Measurements from ENCODE around the gene ELAC2.

Gene ELAC2

GRCh38 chr17:13016881-13017654 lies 759 bp downstream of the ELAC2 start:
- DNase-seq (ENCODE audit: low read depth): peak; percentile 20

- no peak for DNase-seq (ENCODE audit: low read depth)
These were observed 3.0 kb downstream of the ELAC2 start for GRCh38 chr17:13014801-13015200.

- DNase-seq (ENCODE audit: low read depth): no peak
These were observed 6.9 kb downstream of the ELAC2 start for GRCh38 chr17:13010959-13011358.

- no peak for DNase-seq (ENCODE audit: low read depth)
These were observed 9.4 kb downstream of the ELAC2 start for GRCh38 chr17:13008461-13008860.

GRCh38 chr17:13005530-13005929 lies 12.3 kb downstream of the ELAC2 start:
- no peak for DNase-seq (ENCODE audit: low read depth)

- DNase-seq (ENCODE audit: low read depth): no peak
These were observed 13.5 kb downstream of the ELAC2 start for GRCh38 chr17:13004336-13004735.

- DNase-seq (ENCODE audit: low read depth): no peak
These were observed 13.9 kb downstream of the ELAC2 start for GRCh38 chr17:13003927-13004326.

GRCh38 chr17:13003454-13003851 lies 14.4 kb downstream of the ELAC2 start:
- no peak for DNase-seq (ENCODE audit: low read depth)

- peak; percentile 68 for DNase-seq (ENCODE audit: low read depth)
These were observed 14.9 kb downstream of the ELAC2 start for GRCh38 chr17:13002761-13003453.

- peak; percentile 77 for DNase-seq (ENCODE audit: low read depth)
These were observed 15.7 kb downstream of the ELAC2 start for GRCh38 chr17:13001991-13002615.

GRCh38 chr17:13000561-13000960 lies 17.3 kb downstream of the ELAC2 start:
- DNase-seq (ENCODE audit: low read depth): no peak

- no peak for DNase-seq (ENCODE audit: low read depth)
These were observed 19.0 kb downstream of the ELAC2 start for GRCh38 chr17:12998874-12999273.

GRCh38 chr17:12998461-12998860 lies 19.4 kb downstream of the ELAC2 start:
- DNase-seq (ENCODE audit: low read depth): no peak

- DNase-seq (ENCODE audit: low read depth): no peak
These were observed 20.9 kb downstream of the ELAC2 start for GRCh38 chr17:12996941-12997340.

GRCh38 chr17:12996357-12996756 lies 21.5 kb downstream of the ELAC2 start:
- no peak for DNase-seq (ENCODE audit: low read depth)

GRCh38 chr17:12995896-12996295 lies 21.9 kb downstream of the ELAC2 start:
- DNase-seq (ENCODE audit: low read depth): no peak

- no peak for DNase-seq (ENCODE audit: low read depth)
These were observed 22.5 kb downstream of the ELAC2 start for GRCh38 chr17:12995106-12995895.

GRCh38 chr17:12994341-12995074 lies 23.3 kb downstream of the ELAC2 start:
- no peak for DNase-seq (ENCODE audit: low read depth)

- DNase-seq (ENCODE audit: low read depth): no peak
These were observed 24.2 kb downstream of the ELAC2 start for GRCh38 chr17:12993631-12994030.

GRCh38 chr17:12992676-12993075 lies 25.2 kb downstream of the ELAC2 start:
- DNase-seq (ENCODE audit: low read depth): no peak

- no peak for DNase-seq (ENCODE audit: low read depth)
These were observed 26.9 kb downstream of the ELAC2 start for GRCh38 chr17:12990926-12991325.

All from fibroblast of gingiva (primary cell).